ENCODE measurements around the gene SH2D2A.
"Not testable (repeated sequence)": the region's sequence is repeated elsewhere in the genome, so short reads cannot be mapped to it uniquely, and the experiment has no call there.

The SH2D2A gene

GRCh38 chr1:156768610-156769295 lies 47.9 kb downstream of the SH2D2A start:
- DNase-seq (ENCODE audit: low spot score): no peak

DNA sequence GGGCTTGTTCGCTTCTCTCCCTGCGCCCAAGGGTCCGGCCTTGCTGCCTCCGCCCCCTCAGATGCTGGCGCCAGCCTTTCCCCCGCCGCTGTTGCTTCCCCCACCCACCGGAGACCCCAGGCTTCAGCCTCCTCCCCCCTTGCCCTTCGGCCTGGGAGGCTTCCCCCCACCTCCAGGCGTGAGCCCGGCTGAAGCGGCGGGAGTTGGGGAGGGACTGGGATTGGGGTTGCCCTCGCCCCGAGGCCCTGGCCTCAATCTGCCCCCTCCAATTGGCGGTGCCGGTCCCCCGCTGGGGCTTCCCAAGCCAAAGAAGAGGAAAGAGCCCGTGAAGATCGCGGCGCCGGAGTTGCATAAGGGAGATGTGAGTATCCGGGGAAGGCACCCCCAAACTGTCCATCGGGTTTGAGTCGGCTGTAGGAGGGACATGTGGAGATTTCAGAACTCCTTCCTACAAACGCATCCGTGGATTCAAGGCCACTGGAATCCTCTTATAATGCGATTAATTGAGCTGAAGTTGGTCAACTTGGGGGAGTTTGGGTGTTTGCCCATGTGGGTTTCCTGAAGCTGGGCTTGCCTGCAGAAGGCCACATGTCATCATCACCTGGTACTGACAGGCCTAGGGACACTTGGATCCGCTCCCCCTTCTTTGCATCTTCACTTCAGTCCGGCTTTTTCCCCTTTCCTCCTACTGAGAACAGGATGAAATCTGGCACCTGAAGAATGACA lies 48.6 kb downstream of the SH2D2A start:
- DNase-seq (ENCODE audit: low spot score): peak; percentile 49

GRCh38 chr1:156767101-156767878 lies 49.4 kb downstream of the SH2D2A start, which contains the start of gene PRCC:
Gene PRCC, plus strand, starts transcription at chr1:156767535. Its CDS starts 237 bp downstream, at chr1:156767772.
- DNase-seq (ENCODE audit: low spot score): peak; percentile 100

- DNase-seq (ENCODE audit: low spot score): no peak
Observed at GRCh38 chr1:156766298-156767100, 50.1 kb downstream of the SH2D2A start.

DNA sequence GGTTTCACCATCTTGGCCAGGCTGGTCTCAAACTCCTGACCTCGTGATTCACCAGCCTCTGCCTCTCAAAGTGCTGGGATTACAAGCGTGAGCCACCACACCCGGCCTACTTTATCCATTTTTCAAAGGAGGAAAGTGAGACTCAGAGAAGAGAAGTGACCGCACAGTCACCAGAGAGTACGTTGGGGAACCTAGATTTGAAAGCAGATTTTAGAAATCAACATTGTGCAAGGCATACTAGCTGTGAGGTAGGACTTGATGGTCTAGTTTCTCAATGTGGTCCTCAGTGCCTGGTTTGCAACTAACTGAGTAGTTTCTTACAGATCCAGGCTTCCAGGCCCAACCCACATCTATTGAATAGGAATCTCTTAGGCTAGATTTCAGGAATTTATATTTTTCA lies 51.0 kb downstream of the SH2D2A start:
- no peak for DNase-seq (ENCODE audit: low spot score)

DNA sequence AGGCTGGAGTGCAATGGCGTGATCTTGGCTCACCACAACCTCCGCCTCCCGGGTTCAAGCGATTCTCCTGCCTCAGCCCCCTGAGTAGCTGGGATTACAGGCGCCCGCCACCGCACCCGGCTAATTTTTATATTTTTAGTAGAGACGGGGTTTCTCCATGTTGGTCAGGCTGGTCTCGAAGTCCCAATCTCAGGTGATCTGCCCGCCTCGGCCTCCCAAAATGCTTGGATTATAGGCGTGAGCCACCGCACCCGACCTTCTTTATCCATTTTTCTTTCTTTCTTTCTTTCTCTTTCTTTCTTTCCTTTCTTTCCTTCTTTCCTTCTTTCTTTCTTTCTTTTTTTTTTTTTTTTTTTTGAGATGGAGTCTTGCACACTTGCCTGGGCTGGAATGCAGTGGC lies 51.5 kb downstream of the SH2D2A start:
- not testable (repeated sequence) for DNase-seq (ENCODE audit: low spot score)

- DNase-seq (ENCODE audit: low spot score): no peak
Observed at GRCh38 chr1:156760796-156761104, 55.9 kb downstream of the SH2D2A start.

DNA sequence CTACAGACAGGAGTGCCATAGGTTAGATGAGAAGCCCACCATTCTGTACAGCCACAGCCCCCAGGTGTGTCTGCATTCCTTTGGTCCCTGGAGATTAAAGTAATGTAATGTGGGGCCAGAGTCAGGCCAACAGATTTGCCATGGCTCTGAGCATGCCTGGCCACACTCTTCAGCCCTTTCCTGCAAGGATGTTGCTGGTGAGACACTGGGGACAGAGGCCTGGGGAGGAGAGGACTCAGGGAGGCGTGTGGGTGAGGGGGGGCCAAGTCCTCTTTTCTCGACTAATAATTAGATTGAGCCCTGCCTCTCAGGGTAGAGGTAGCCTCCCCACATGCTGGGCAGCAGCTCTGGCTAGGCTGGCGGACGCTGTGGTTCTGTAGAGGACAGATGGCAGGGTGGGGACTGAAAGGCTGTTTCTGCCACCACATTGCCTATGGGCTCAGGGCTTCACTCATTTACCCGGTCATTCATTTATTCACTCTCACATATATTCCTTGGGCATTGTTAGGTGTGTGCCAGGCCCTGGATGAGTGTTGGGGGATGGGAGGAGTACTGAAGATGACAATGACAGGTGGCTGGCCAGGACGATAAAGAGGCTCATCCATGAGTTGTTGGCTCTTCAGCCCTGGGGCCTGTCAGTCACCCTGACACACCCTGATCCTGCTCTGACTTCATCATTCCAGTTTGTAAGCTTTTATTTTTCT lies 56.4 kb downstream of the SH2D2A start:
- no peak for DNase-seq (ENCODE audit: low spot score)

- DNase-seq (ENCODE audit: low spot score): not testable (repeated sequence)
Observed at GRCh38 chr1:156757572-156758253, 58.9 kb downstream of the SH2D2A start.

DNA sequence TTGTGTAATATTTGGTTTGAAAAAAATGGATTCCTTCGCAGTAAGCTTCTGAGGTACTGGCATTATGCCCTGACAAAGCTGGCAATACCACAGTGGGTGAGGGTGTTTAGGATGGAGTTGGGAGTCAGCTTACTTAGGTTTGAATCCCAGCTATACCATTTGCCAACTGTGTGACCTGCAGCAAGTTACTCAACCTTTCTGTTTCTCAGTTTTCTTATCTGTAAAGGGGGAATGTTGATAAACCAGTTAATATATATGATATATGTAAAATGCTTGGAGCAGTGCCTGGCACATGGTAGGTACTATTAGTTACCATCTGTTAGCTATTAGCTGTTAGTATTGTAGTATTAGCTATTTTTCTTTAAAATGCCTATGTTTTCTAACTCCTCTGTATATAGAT lies 60.3 kb downstream of the SH2D2A start:
- no peak for DNase-seq (ENCODE audit: low spot score)
